ENCODE results near the gene TCF20.

The TCF20 gene

GRCh38 chr22:42256930-42257329 lies 13.5 kb downstream of the TCF20 start:
- DNase-seq: no peak

GRCh38 chr22:42256220-42256619 lies 14.2 kb downstream of the TCF20 start:
- DNase-seq: no peak

- DNase-seq: no peak
Measured at GRCh38 chr22:42249831-42250230, 20.6 kb downstream of the TCF20 start.

GRCh38 chr22:42248995-42249394 lies 21.5 kb downstream of the TCF20 start:
- DNase-seq: no peak

DNA sequence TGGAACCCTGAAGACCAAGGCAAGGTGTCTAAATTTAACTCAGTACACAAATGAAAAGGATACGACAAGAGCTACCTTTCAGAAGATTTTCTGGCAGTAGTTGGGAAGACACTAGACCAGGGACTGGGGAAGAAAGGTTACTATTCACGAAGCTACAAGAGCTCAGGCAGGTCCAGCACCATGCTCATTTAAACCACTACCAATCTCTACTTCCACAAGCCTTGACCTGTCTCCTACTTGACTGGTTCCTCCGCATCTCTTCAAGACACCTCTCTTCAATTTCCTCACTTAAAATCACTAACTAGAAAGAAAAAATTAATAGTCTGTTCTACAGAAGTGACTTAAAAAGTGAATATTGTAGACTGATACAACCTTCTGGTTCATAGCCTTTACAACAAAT lies 22.9 kb downstream of the TCF20 start:
- no peak for DNase-seq

DNA sequence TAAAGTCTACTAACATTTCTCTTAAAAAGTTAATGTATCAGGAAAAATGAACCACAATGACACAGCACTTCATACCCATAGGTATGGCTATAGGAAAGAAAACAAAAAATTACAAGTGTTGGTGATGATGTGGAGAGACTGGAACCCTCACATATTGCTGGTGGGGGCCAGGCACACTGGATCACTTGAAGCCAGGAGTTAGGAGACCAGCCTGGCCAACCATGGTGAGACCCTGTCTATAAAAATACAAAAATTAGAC lies 26.7 kb downstream of the TCF20 start:
- DNase-seq: no peak

GRCh38 chr22:42236848-42237247 lies 33.6 kb downstream of the TCF20 start:
- no peak for DNase-seq

GRCh38 chr22:42236268-42236667 lies 34.2 kb downstream of the TCF20 start:
- DNase-seq: no peak

- DNase-seq: no peak
Measured at GRCh38 chr22:42233879-42234278, 36.6 kb downstream of the TCF20 start.

- DNase-seq: no peak
Measured at GRCh38 chr22:42231929-42232328, 38.5 kb downstream of the TCF20 start.

DNA sequence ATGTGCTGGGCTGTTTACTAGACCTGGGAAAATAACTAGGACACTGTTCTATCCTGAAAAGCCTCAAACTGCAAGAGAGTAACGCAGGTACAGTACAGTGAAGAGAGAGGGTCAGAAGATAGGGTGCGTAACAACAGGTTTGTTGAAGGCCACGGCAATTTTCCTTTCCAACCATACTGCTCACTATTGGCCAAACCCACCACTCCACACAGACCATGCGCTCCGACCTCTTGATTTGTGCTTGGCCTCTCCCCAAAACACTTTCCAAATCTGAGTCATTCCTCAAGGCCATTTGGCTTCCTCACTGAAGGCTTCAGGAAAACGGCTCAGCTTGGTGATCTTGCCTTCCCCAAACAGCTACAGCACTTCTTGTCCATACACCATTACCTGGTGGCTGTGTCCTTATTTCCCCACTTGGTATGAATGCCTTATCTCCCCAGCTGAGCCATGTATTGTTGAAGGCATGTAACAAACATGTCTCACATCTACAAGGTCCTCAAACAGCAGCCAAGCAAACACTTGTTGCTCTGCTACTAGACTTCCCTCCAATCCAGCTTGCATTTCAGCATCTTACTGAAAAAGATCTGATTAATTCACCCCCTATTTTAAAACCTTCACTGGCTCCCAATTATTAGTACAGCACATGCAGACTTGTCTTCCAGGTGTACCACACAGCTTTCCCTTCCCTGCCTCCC lies 40.9 kb downstream of the TCF20 start:
- no peak for DNase-seq

DNA sequence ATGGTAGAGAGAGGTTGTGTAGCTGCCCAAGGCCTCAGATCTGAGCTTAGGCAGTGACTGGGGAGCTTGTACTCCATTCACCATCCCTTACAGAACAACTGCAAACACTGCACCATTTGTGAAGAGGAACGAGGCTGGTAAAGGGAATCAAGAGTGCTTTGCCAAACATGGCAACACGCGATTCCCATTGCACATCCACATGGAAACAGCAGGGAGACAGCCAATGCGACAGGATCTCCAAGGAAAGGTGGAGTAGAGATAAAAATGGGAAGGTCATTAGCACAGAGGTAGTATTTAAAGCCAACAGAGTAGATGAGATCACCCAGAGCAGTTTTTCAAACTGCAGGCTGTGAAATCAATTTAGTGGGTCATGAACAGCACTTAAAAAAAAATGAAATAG lies 42.0 kb downstream of the TCF20 start:
- DNase-seq: no peak

- DNase-seq: no peak
Measured at GRCh38 chr22:42227435-42227834, 43.0 kb downstream of the TCF20 start.

GRCh38 chr22:42225841-42226240 lies 44.6 kb downstream of the TCF20 start:
- DNase-seq: no peak

GRCh38 chr22:42222140-42222539 lies 48.3 kb downstream of the TCF20 start:
- no peak for DNase-seq
